ENCODE results near the gene PUS1.
"Not testable (repeated sequence)": the region's sequence is repeated elsewhere in the genome, so short reads cannot be mapped to it uniquely, and the experiment has no call there.

The PUS1 gene

DNA sequence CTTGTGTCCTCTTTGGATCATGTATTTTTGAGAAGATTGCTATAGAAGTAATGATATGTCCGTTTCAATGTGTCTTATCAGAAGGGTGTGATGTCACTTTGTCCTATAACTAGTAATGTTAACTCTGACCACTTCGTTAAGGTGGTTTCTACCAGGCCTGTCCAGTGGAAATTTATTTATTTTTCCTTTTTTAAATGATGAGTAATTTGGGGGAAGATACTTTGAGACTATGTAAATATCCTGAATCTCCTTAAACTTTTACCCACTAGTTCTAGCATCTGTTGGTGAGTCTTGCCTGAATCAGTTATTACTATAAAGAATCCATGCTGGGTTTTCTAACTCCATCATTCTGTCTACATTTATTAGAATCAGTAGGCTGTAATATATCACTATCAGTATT lies 36.0 kb downstream of the PUS1 start:
- no peak for DNase-seq

DNA sequence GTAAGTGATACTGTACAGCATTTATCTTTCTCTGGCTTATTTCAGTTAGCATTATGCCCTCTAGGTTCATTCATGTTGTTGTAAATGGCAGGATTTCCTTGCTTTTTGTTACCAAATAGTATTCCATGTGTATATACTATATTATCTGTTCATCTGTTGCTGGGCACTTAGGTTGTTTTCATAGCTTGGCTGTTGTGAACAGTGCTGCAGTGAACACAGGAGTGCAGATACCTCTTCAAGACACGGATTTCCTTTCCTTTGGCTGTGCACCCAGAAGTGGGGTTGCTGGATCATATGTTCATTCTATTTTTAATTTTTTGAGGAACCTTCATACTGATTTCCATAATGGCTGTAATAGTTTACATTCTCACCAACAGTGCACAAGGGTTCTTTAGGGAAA lies 42.1 kb downstream of the PUS1 start:
- DNase-seq: no peak

DNA sequence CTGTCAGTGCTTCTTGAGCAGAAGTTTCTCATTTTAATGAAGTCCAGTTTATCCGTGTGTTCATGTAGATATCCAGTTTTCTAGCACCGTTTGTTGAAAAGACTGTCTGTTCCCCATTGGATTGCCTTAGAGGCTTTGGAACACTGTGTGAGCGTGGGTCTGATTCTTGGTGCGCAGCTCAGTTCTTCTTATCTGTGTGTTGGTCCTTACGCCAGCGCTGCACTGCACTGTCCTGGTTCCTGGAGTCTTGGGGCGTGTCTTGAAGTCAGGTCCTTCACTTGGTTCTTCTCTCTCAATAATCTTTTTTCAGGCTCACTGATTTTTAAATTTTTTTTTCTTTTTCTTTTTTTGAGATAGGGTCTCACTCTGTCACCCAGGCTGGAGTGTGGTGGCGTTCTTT lies 46.2 kb downstream of the PUS1 start:
- DNase-seq: no peak

DNA sequence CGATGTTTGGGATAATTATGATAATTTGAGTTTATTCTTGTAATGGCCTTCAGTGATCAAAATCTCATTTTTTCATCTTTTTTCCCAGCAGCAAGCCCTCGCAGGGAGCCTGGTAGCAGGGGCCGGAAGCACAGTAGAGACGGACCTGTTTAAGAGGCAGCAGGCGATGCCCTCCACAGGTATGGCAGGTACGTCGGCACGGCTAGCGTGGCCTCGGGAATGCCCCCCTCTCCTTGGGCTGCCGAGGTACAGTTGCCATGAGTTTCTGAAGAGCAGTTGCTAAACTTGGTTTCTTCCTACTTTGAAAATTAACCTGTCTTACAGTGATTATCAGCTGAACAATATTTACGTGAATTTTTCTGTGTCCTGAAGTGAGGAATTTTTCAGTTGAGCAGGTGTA lies 50.5 kb downstream of the PUS1 start:
- no peak for DNase-seq

DNA sequence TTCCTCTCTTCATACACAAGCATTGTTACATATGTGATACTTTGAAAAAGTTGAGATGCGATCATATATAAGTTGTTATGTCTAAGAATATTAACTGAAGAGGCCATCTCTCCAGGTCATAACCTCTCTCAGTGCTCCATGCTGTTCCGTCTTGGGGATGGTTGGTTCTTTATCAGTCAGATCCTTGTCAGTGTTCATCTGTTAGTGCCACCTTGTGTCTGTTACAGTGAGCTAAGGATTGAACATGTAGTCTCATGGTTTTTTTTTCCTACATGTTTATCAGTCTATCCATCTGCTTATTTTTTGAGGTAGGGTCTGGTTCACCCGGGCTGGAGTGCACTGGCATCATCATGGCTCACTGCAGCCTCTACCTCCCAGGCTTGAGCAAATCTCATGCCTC lies 51.2 kb downstream of the PUS1 start:
- DNase-seq: no peak

- DNase-seq: no peak
Observed at GRCh38 chr12:131981388-131981787, 52.3 kb downstream of the PUS1 start.

DNA sequence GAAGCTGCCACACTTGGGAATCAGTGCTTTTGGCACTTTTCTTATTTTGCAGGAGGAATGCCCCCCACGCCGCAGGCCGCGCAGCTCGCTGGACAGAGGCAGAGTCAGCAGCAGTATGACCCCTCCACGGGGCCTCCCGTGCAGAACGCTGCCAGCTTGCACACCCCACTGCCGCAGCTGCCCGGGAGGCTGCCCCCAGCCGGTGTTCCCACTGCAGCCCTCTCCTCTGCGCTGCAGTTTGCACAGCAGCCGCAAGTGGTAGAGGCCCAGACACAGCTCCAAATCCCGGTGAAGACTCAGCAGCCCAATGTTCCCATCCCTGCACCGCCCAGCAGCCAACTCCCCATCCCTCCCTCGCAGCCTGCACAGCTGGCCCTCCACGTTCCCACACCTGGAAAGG lies 53.0 kb downstream of the PUS1 start:
- no peak for DNase-seq

DNA sequence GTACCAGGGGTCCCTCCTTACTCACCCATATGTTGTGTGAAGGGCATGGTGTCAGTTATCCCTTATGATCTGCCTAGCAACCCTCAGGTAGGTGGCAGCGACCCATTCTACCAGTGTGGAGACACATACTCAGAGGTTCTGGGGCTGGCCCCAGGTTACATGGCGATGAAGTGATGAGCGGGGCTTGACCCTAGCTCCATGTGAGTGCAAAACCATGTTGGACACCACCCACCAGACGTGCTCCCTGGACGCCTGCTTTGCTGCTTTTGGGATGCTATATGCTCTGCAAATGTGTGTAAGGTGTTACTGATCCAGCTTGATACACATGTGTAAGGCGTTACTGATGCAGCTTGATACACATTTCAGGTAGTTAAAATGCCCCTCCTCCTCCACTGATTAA lies 54.0 kb downstream of the PUS1 start:
- DNase-seq: no peak

DNA sequence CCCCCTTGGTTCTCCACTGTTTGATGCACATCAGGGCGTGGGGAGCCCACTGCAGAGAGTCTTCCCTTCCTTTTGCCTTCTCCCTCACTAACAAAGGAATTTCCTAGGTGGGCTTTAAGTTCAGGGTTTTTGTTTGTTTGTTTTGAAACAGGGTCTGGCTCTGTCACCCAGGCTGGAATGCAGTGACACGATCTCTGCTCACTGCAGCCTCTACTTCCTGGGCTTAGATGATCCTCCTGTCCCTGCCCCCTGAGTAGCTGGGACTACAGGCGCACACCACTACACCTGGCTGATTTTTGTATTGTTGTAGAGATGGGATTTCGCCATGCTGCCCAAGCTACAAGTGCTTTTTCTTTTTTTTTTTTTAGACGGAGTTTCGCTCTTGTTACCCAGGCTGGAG lies 54.5 kb downstream of the PUS1 start:
- no peak for DNase-seq

DNA sequence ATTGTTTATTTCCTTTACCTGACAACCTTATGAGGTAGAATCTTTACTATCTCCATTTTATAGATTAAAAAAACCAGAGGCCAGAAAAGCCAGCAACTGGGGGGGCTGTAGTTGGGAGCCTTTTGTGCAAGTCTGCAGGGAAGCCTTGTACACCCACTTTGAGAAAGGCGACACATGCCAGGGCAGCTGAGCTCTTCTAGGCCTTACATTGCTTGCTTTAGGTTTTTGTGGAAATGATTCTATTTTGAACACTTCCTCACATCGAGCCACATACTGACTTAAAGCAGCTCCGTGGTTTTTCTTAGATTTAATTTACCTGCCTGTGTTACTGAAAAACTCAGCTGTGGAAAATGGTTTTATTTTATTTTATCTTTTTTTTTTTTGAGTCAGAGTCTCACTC lies 55.3 kb downstream of the PUS1 start:
- no peak for DNase-seq

DNA sequence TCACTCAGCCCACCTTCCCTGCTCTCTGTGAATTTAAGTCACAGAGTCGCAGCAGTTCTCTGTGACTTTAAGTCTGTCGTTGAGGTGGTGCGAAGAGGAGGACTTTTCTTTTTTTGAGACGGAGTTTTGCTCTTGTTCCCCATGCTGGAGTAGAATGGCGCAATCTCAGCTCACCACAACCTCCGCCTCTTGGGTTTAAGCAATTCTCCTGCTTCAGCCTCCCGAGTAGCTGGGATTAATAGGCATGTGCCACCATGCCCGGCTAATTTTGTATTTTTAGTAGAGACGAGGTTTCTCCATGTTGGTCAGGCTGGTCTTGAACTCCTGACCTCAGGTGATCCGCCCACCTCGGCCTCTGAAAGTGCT lies 56.4 kb downstream of the PUS1 start:
- DNase-seq: not testable (repeated sequence)

DNA sequence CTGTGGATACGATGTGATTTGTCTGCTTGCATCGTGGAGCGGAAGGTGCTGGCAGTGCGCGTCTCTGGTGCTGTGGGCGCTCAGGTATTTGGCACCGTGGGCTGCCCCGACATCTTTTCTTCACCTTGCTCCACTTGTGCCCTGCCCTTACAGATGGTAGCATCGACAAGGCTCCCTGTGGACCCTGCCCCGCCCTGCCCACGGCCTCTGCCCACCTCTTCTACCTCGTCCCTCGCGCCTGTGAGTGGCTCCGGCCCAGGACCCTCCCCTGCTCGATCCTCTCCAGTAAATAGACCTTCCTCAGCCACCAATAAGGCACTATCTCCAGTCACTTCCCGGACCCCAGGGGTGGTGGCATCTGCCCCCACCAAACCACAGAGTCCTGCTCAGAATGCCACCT lies 57.3 kb downstream of the PUS1 start:
- DNase-seq: no peak

DNA sequence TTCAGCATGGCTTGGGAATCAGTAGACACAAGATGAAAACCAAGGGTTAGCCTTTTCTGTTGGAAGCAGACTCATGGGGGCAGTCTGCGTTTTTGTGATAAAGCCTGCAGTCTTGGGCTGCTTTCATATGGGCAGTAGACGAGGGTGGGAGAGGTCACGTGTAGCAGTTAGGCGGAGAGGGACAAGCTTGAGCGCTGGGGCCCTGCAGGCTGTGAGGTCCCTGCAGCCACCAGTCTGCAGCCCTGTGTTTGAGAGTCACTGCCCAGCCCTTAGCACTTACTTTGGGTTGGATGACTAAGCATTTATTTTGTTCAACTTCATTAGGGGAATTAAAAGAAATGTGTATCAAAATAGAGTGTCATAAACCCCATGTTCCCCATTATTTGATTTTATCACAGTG lies 57.8 kb downstream of the PUS1 start:
- no peak for DNase-seq

DNA sequence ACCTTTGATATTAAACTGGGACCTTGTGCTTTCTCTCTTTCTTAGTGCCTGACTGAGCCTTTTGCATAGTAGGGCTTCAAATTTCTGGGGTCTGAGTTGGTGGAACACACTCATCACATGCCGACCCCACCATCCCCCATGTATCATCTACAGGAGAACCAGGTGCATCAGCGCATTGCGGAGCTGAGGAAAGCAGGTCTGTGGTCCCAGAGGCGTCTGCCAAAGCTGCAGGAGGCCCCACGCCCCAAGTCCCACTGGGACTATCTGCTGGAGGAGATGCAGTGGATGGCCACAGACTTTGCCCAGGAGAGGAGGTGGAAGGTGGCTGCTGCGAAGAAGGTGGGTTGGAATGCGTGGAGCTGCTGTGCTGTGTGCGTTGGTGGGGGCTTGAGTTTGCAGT lies 58.5 kb downstream of the PUS1 start:
- no peak for DNase-seq

DNA sequence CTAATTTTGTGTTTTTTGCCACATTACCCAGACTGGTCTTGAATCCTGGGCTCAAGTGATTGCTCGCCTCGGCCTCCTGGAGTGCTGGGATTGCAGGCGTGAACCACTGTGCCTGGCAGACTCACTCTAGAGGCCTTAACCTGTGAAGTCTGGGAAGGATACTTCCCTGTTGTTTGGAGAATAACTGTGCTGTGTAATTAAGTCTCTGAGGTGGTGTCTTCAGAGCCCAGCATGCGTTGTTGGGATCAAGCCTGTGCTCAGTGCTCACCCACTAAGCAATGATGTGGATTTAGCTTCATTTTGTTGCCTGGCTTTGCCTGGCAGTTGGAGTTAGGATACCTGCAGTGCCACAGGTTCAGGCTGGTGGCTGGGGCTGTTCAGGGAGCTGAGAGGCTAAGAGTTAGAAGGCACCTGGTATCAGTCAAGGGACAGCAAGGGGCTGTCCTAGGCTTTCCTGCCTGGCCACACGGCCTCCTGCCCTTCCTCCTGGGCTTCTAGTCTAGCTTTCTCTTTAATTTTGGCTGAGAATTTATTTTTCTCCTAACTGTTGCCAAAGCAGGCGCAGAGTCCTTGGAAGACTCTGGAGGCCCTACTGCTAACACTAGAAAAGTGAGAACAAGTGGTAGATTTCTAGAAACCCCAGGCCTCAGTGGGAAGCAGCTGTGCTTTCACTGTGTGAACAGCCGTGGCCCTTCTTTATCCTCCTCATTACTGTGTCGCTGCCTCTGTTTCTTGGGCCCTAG lies 59.1 kb downstream of the PUS1 start:
- DNase-seq: no peak

GRCh38 chr12:131989021-131989420 lies 59.9 kb downstream of the PUS1 start:
- no peak for DNase-seq

DNA sequence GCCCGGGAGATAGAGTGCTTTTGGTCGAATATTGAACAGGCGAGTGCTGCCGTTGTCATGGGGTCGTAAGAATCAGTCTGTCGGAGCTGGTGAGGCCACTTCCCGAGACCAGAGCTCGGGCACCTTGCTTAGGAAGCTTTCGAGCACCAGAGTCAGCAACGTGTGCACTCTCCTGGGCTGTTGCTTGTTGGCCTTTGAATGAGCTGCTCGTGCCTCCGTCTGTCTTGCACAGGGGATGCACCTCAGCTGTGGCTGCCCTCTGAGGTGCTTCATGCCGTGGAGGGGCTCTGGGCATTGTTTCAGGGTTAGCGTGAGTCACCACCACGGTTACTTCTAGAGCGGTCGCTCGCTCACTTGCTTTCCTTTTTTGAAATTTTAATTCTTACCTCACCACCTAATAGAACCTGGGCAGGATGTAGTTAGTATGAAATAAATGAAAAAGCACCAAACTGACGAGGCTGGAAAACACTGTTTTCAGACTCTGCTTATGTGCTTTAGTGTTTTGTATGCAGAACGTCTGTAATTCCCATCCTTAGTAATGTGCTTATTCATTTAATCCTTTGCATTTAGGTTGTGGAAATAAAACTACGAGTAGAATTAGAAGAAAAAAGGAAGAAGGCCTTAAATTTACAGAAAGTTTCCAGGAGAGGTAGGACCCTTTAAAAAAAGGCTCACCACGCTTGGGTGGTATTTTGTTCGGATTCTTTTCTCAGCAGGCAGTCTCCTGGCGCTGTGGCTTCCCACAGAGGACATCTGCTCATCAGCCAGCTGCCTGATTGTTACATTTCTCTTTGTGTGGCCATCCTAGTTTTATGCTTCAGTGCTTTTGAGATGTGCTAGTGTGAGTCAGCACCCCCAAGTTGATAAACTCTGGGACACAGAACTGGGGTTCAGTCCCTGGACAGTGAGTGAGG lies 61.2 kb downstream of the PUS1 start:
- no peak for DNase-seq

- no peak for DNase-seq
Observed at GRCh38 chr12:131990980-131991305, 61.9 kb downstream of the PUS1 start.

GRCh38 chr12:131991816-131992430 lies 62.8 kb downstream of the PUS1 start:
- no peak for DNase-seq

DNA sequence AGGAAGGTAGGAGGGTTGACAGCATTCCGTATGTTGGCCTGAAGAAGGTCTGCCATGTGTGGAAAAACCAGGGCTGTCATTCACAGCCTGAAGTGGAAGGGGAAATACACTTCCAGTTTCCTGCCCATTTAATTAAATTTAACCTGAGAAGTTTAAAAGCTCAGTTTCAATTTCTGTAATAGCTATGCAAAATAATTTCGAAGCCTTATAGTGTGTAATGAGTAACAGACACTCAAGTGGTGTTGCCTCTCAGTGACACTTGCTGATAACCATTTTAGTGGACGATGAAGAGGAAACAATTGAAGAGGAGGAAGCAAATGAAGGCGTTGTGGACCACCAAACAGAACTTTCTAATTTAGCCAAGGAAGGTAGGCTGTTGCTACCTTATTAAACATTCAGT lies 65.5 kb downstream of the PUS1 start:
- DNase-seq: no peak

Measured in stimulated activated CD4-positive, alpha-beta T cell treated with anti-CD3 and anti-CD28 coated beads, Interleukin-1b, Interleukin-23, amount 100 ng/mL, for 48 hours (primary cell).